ENCODE data around the gene CNOT4. TPM values are rescaled to one million over a fixed set of nuclear protein-coding genes. Genes with fewer than 3 reads are reported as not detected.

CNOT4 gene
- total and polyA plus RNA-seq, 2 of the 13 experiments (the other 11 are each of a cell fraction or from before 2014, with no cell fraction given) = 7.4 to 8.4 TPM

- Histone ChIP-seq H3K4me1 (ENCODE audit: insufficient read depth, low read length) (no peaks in the 10 kb centered on the region), H2AFZ (ENCODE audit: low read length) (no peak overlapping the region), H3K9ac (ENCODE audit: insufficient read depth, low read depth, low read length) (no peak overlapping the region), H3K36me3 (replicated peaks in 1 of 2; ENCODE audit: control insufficient read depth in 1 of 2, insufficient read depth in 2 of 2, low read length in 2 of 2) (peaks cover 4 to 22% of the 10 kb centered on the region in 2 experiments), H3K9me3 (ENCODE audit: low read length) (no peaks in the 10 kb centered on the region), H3K4me2 (ENCODE audit: low read depth, low read length) (no peak overlapping the region), H3K79me2 (ENCODE audit: insufficient read depth, low read length) (no peaks in the 10 kb centered on the region), H3K4me3 (replicated peaks in 1 of 3; ENCODE audit: insufficient read depth in 1 of 3, low read depth in 2 of 3, low read length in 3 of 3) (no peak overlapping the region), H3K27me3 (ENCODE audit: control insufficient read depth in 1 of 2, insufficient read depth in 2 of 2, low read length in 2 of 2) (no peaks in the 10 kb centered on the region), H4K20me1 (ENCODE audit: insufficient read depth, low read length) (no peaks in the 10 kb centered on the region), H3K27ac (ENCODE audit: extremely low read length, insufficient read depth, low read length) (no peak overlapping the region)
- ATAC-seq = no peak
- ChIA-PET POLR2A (no interaction called here), CTCF (ENCODE audit: low intra/inter-chr PET ratio, low total read pairs) (no interaction called here)
- in situ Hi-C loops (cut with HindIII; ENCODE audit: extremely low pct_ligation_motif_present, low pct_unique_long_range_greater_than_20kb) = no loop called here
- WGBS (ENCODE audit: low lambda C conversion rate) = 97% methylated on average over 3 of the region's 3 CpGs
- FAIRE-seq = no peak
- DNase-seq (ENCODE audit: low spot score) = no peak
- BruUV-seq (replicated peaks) = no TSS peak
- intact Hi-C loops (cut with micrococcal nuclease; ENCODE audit: unreplicated experiment) = no loop called here
- TF ChIP-seq CREM (IDR thresholded peaks at IDR 0.05) (no peak), CREM (CRISPR knock-in tag; IDR thresholded peaks at IDR 0.05) (no peak), ZKSCAN8 (CRISPR knock-in tag; IDR thresholded peaks at IDR 0.05; ENCODE audit: borderline replicate concordance) (no peak), ZNF800 (CRISPR knock-in tag; IDR thresholded peaks at IDR 0.05) (no peak), ZNF512B (CRISPR knock-in tag; IDR thresholded peaks at IDR 0.05; ENCODE audit: borderline replicate concordance) (no peak), TFAP4 (IDR thresholded peaks at IDR 0.05; ENCODE audit: borderline replicate concordance, low read depth) (no peak), TEAD2 (CRISPR knock-in tag; IDR thresholded peaks at IDR 0.05) (no peak), ZNF75D (CRISPR knock-in tag; IDR thresholded peaks at IDR 0.05; ENCODE audit: borderline replicate concordance) (no peak), NFE2L2 (IDR thresholded peaks at IDR 0.05; ENCODE audit: low read length) (no peak), ZNF550 (CRISPR knock-in tag; IDR thresholded peaks at IDR 0.05; ENCODE audit: borderline replicate concordance) (no peak)
- TF ChIP-seq, protein P1, sequence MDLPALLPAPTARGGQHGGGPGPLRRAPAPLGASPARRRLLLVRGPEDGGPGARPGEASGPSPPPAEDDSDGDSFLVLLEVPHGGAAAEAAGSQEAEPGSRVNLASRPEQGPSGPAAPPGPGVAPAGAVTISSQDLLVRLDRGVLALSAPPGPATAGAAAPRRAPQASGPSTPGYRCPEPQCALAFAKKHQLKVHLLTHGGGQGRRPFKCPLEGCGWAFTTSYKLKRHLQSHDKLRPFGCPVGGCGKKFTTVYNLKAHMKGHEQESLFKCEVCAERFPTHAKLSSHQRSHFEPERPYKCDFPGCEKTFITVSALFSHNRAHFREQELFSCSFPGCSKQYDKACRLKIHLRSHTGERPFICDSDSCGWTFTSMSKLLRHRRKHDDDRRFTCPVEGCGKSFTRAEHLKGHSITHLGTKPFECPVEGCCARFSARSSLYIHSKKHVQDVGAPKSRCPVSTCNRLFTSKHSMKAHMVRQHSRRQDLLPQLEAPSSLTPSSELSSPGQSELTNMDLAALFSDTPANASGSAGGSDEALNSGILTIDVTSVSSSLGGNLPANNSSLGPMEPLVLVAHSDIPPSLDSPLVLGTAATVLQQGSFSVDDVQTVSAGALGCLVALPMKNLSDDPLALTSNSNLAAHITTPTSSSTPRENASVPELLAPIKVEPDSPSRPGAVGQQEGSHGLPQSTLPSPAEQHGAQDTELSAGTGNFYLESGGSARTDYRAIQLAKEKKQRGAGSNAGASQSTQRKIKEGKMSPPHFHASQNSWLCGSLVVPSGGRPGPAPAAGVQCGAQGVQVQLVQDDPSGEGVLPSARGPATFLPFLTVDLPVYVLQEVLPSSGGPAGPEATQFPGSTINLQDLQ (CRISPR knock-in tag; IDR thresholded peaks at IDR 0.05) = no peak
- TF ChIP-seq, protein P2, sequence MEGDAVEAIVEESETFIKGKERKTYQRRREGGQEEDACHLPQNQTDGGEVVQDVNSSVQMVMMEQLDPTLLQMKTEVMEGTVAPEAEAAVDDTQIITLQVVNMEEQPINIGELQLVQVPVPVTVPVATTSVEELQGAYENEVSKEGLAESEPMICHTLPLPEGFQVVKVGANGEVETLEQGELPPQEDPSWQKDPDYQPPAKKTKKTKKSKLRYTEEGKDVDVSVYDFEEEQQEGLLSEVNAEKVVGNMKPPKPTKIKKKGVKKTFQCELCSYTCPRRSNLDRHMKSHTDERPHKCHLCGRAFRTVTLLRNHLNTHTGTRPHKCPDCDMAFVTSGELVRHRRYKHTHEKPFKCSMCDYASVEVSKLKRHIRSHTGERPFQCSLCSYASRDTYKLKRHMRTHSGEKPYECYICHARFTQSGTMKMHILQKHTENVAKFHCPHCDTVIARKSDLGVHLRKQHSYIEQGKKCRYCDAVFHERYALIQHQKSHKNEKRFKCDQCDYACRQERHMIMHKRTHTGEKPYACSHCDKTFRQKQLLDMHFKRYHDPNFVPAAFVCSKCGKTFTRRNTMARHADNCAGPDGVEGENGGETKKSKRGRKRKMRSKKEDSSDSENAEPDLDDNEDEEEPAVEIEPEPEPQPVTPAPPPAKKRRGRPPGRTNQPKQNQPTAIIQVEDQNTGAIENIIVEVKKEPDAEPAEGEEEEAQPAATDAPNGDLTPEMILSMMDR (CRISPR knock-in tag; IDR thresholded peaks at IDR 0.05) = no peak
- TF ChIP-seq, protein P3, sequence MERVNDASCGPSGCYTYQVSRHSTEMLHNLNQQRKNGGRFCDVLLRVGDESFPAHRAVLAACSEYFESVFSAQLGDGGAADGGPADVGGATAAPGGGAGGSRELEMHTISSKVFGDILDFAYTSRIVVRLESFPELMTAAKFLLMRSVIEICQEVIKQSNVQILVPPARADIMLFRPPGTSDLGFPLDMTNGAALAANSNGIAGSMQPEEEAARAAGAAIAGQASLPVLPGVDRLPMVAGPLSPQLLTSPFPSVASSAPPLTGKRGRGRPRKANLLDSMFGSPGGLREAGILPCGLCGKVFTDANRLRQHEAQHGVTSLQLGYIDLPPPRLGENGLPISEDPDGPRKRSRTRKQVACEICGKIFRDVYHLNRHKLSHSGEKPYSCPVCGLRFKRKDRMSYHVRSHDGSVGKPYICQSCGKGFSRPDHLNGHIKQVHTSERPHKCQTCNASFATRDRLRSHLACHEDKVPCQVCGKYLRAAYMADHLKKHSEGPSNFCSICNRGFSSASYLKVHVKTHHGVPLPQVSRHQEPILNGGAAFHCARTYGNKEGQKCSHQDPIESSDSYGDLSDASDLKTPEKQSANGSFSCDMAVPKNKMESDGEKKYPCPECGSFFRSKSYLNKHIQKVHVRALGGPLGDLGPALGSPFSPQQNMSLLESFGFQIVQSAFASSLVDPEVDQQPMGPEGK (CRISPR knock-in tag; IDR thresholded peaks at IDR 0.05) = no peak
Observed at GRCh38 chr7:135389971-135390370, 119.9 kb downstream of the CNOT4 start.

Data from HepG2 (cell line).